ES-I3 (cell line): ENCODE measurements around the gene JPH2.

Source experiments
- H3K36me3 ChIP-seq: 2 replicates; pipeline ENCODE4 v1.6.1; 2013; ENCODE audit warnings: mild to moderate bottlenecking, low read length, control low read depth, moderate library complexity; ENCODE audit not compliant: insufficient read depth
- H3K4me1 ChIP-seq: 2 replicates; pipeline ENCODE4 v1.6.1; 2013; ENCODE audit warnings: mild to moderate bottlenecking, control low read depth, low read length; ENCODE audit not compliant: insufficient read depth
- H3K9ac ChIP-seq: 2 replicates; pipeline ENCODE4 v1.6.1; 2013; ENCODE audit warnings: low read depth, mild to moderate bottlenecking, low read length, moderate library complexity
- H3K9me3 ChIP-seq: 2 replicates; pipeline ENCODE4 v1.6.1; 2013; ENCODE audit warnings: mild to moderate bottlenecking, low read length, moderate library complexity; ENCODE audit not compliant: control insufficient read depth, insufficient read depth

The JPH2 gene

GRCh38 chr20:44066645-44067606, 120.1 kb downstream of the JPH2 start:
- Histone ChIP-seq H3K9ac (no peak overlapping the region), H3K4me1 (no peaks in the 10 kb centered on the region), H3K9me3 (no peaks in the 10 kb centered on the region), H3K36me3 (no peaks in the 10 kb centered on the region)

- H3K9me3 ChIP-seq = no peaks in the 10 kb centered on the region
- H3K36me3 ChIP-seq = no peaks in the 10 kb centered on the region
- no peak overlapping the region for H3K9ac ChIP-seq
- H3K4me1 ChIP-seq = no peaks in the 10 kb centered on the region
Observed at GRCh38 chr20:44065401-44066340, 121.3 kb downstream of the JPH2 start.

- no peaks in the 10 kb centered on the region for H3K36me3 ChIP-seq
- H3K9me3 ChIP-seq = no peaks in the 10 kb centered on the region
- H3K4me1 ChIP-seq = no peaks in the 10 kb centered on the region
- no peak overlapping the region for H3K9ac ChIP-seq
Observed at GRCh38 chr20:44064501-44065400, 122.2 kb downstream of the JPH2 start.
